ENCODE measurements around the gene TJP3. TPM values are rescaled to one million over a fixed set of nuclear protein-coding genes. Genes with fewer than 3 reads are reported as not detected.

TJP3 gene
- total and polyA plus RNA-seq, 2 donors from 2014 or later = 26.5 to 32.5 TPM

DNA sequence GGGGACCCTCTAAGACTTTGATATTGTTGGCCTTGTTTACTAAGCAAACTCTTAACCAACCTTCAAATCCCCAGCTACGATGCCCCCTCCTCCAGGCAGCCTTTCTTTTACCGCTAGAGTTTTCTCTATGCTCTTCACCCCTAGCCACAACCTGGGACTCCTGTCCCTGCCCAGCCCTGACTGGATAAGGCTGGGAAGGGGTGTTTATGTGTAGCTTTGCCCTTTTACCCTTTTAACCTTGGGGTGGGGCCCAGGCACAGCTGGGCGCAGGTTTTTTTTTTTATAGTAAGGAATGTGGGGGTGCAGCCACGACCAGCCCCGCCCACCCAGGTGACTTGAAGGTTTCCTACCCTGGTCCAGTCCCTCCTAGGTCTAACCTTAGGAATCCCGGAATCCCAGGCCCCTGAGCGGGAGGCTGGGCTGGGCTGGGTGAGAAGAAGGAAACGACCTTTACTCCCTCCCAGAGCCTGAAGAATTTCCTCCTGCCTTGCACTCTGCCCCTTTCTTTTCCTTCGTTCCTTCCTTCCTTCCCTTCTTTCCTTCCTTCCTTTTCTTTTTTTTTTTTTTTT, 12.2 kb downstream of the TJP3 start:
- intact Hi-C loops (cut with DNase I) = no loop called here
- TF ChIP-seq, protein P1, sequence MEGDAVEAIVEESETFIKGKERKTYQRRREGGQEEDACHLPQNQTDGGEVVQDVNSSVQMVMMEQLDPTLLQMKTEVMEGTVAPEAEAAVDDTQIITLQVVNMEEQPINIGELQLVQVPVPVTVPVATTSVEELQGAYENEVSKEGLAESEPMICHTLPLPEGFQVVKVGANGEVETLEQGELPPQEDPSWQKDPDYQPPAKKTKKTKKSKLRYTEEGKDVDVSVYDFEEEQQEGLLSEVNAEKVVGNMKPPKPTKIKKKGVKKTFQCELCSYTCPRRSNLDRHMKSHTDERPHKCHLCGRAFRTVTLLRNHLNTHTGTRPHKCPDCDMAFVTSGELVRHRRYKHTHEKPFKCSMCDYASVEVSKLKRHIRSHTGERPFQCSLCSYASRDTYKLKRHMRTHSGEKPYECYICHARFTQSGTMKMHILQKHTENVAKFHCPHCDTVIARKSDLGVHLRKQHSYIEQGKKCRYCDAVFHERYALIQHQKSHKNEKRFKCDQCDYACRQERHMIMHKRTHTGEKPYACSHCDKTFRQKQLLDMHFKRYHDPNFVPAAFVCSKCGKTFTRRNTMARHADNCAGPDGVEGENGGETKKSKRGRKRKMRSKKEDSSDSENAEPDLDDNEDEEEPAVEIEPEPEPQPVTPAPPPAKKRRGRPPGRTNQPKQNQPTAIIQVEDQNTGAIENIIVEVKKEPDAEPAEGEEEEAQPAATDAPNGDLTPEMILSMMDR (IDR thresholded peaks at IDR 0.05; ENCODE audit: borderline replicate concordance, extremely low read depth, insufficient read depth) = no peak
- DNase-seq (no peak), FAIRE-seq (no peak)
- no peaks in the 10 kb centered on the region for H3K36me3 ChIP-seq (ENCODE audit: control insufficient read depth in 2 of 3, insufficient read depth in 3 of 3, low read length in 3 of 3)
- peaks cover 0 to 5% (median 3%) of the 10 kb centered on the region in 3 donors for H3K4me1 ChIP-seq (ENCODE audit: control insufficient read depth in 2 of 3, insufficient read depth in 2 of 3, low read depth in 1 of 3, low read length in 3 of 3)
- H3K9me3 ChIP-seq (ENCODE audit: control insufficient read depth in 2 of 3, insufficient read depth in 1 of 3, low read length in 3 of 3) = no peaks in the 10 kb centered on the region
- no peak overlapping the region for H3K9ac ChIP-seq (ENCODE audit: low read length in 3 of 3)
- H3K27ac ChIP-seq (ENCODE audit: low read depth in 2 of 2, low read length in 2 of 2) = no peak overlapping the region
- H3K27me3 ChIP-seq (ENCODE audit: control insufficient read depth, insufficient read depth, low read length) = no peaks in the 10 kb centered on the region
- no peak overlapping the region for H3K4me3 ChIP-seq (ENCODE audit: low read length in 3 of 3)

DNA sequence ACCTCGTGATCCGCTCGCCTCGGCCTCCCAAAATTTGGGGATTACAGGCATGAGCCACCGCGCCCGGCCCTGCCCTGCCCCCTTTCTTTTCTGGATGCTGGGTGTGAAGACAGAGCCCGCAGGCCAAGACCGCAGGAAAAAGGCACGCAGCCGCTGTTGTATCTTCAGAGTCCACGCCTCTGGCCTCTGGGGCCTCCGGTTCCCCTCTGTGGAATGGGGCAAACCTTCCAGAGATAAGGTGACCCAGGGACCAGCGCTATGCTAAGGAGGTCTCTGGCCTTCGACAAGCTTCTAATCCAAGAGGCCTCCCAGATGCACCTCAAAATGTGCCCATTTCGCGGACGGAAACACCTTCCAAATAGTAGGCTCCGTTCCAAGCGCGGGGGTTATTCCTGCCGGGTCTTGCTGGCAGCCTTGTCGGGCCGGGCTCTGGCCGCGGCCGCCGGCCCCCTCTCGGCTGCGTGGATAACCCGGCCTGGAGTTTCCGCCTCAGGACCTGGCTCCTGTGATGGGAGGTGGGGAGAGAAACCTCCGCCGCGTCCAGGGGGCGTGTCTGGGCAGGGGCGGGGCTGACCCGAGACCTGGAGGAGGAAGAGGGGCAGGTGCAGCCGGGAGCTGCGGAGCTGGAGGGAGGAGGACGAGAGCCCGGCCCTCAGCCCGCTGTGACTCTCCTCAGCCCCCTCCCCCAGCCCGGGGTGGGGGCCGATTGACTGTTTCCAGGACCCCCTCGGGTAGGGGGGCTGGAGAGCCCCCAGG, 13.1 kb downstream of the TJP3 start:
- Histone ChIP-seq H3K9me3 (ENCODE audit: control insufficient read depth in 2 of 3, insufficient read depth in 1 of 3, low read length in 3 of 3) (no peaks in the 10 kb centered on the region), H3K9ac (ENCODE audit: low read length in 3 of 3) (no peak overlapping the region), H3K4me1 (ENCODE audit: control insufficient read depth in 2 of 3, insufficient read depth in 2 of 3, low read depth in 1 of 3, low read length in 3 of 3) (peaks cover 0 to 5% (median 3%) of the 10 kb centered on the region in 3 donors), H3K27me3 (ENCODE audit: control insufficient read depth, insufficient read depth, low read length) (no peaks in the 10 kb centered on the region), H3K27ac (ENCODE audit: low read depth in 2 of 2, low read length in 2 of 2) (peak overlapping the region; percentile 22 to 32), H3K4me3 (ENCODE audit: low read length in 3 of 3) (peak overlapping the region in 1 of 3 donors; percentile 64), H3K36me3 (ENCODE audit: control insufficient read depth in 2 of 3, insufficient read depth in 3 of 3, low read length in 3 of 3) (no peaks in the 10 kb centered on the region)
- DNase-seq = peak; percentile 94 to 96 (median 94)
- FAIRE-seq = no peak
- TF ChIP-seq, protein P1 (IDR thresholded peaks at IDR 0.05; ENCODE audit: borderline replicate concordance, extremely low read depth, insufficient read depth) = peak; percentile 26
- intact Hi-C loops (cut with DNase I) = no loop called here

DNA sequence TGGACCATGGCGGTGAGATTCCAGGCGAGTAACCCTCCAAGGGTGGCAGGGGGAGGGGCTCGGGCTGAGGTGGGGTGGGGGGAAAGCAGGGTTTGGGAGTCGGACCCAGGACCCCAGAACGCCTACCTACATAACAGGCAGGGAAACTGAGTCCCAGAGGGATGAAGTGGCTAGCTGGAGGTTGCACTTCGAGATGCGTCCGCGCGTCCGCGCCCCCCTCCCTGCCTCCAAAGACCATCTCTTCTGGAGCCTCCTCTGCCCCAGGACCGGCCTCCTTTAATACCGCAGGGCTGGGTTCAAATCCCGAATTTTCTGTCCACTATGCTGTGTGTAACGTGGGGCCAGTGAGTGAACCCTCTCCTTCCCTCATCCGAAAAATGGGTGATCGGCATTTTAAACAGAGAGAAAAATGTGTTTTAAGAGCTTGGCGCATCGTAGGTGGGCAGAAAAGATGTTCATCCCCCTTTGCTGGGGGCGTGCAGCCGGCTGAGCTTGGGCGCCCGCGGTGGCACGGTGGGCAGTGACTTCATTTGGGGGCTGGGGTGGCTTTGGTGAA, 13.8 kb downstream of the TJP3 start:
- Histone ChIP-seq H3K4me3 (ENCODE audit: low read length in 3 of 3) (peak overlapping the region in 2 of 3 donors; percentile 58 to 64), H3K9ac (ENCODE audit: low read length in 3 of 3) (peak overlapping the region in 1 of 3 donors; percentile 67), H3K4me1 (ENCODE audit: control insufficient read depth in 2 of 3, insufficient read depth in 2 of 3, low read depth in 1 of 3, low read length in 3 of 3) (peaks cover 0 to 5% (median 3%) of the 10 kb centered on the region in 3 donors), H3K27me3 (ENCODE audit: control insufficient read depth, insufficient read depth, low read length) (no peaks in the 10 kb centered on the region), H3K9me3 (ENCODE audit: control insufficient read depth in 2 of 3, insufficient read depth in 1 of 3, low read length in 3 of 3) (no peaks in the 10 kb centered on the region), H3K27ac (ENCODE audit: low read depth in 2 of 2, low read length in 2 of 2) (peak overlapping the region in 1 of 2 donors; percentile 22), H3K36me3 (ENCODE audit: control insufficient read depth in 2 of 3, insufficient read depth in 3 of 3, low read length in 3 of 3) (no peaks in the 10 kb centered on the region)
- intact Hi-C loops (cut with DNase I) = no loop called here
- no peak for FAIRE-seq
- peak in 1 of 5 donors; percentile 75 for DNase-seq
- TF ChIP-seq, protein P1 (IDR thresholded peaks at IDR 0.05; ENCODE audit: borderline replicate concordance, extremely low read depth, insufficient read depth) = no peak
